HCT116 (cell line): ENCODE measurements around the gene PSMC6. TPM values are rescaled to one million over a fixed set of nuclear protein-coding genes. Genes with fewer than 3 reads are reported as not detected.

ENCODE experiments used
- ATAC-seq: fragments of 200-7000 bp; cut with Tn5 transposase; 2 replicates; pipeline ENCODE4 v1.9.1; 2020; ENCODE audit warnings: mild to moderate bottlenecking, moderate library complexity
- BruUV-seq: library from RNA; stranded (reverse); fragments of 400-500 nt; replicated peaks from 2 replicates; lab custom pipeline; 2021; lab: Mats Ljungman, UMichigan
- CTCF ChIA-PET: fragments of 300-600 bp; sonication (Branson Sonifier 250); formaldehyde crosslinking; loops from one replicate; lab custom pipeline; 2021; ENCODE audit warnings: antibody characterized with exemption; lab: Charles Lee
- POLR2A ChIA-PET: fragments of 300-600, 350-600 bp; sonication (Branson Sonifier 250); formaldehyde crosslinking; loops from one replicate; lab custom pipeline; 2021; ENCODE audit warnings: antibody characterized with exemption; lab: Charles Lee
- RAD21 ChIA-PET, 2 experiments: fragments of 300-600 bp; sonication (Branson Sonifier 250); formaldehyde crosslinking; loops; one replicate each; lab custom pipeline; 2023; ENCODE audit warnings: low total read pairs in 2 of 2; ENCODE audit not compliant: uncharacterized antibody in 2 of 2, unreplicated experiment in 2 of 2, low non-redundant PET in 1 of 2; lab: Charles Lee
- DNase-seq: peaks from one replicate; pipeline ENCODE4 v3.0.0-alpha.2; 2010; ENCODE audit warnings: low read depth, low spot score
- H2AFZ ChIP-seq: fragments of 200-600 bp; shearing (Covaris generic), sonication (generic); 2 replicates; pipeline ENCODE4 v1.6.1; 2017; ENCODE audit warnings: low read depth, mixed run types, mixed read lengths, antibody characterized with exemption, low read length; ENCODE audit not compliant: poor library complexity, severe bottlenecking
- H3K27ac ChIP-seq: 2 replicates; pipeline ENCODE4 v1.5.1; 2012; ENCODE audit warnings: low read depth, low read length
- H3K27me3 ChIP-seq: fragments of 200-600 bp; sonication (generic); 2 replicates; pipeline ENCODE4 v1.6.1; 2016; ENCODE audit warnings: mixed run types, low read length, mixed read lengths; ENCODE audit not compliant: insufficient read depth
- H3K36me3 ChIP-seq, 2 experiments: fragments of 200-500 bp in 1 of 2; fragments of 200-600 bp in 1 of 2; sonication (Bioruptor generic) in 1 of 2; sonication (generic) in 1 of 2; 2 replicates each; pipeline versions ENCODE4 v1.5.1 to v1.6.1; 2014 to 2016; ENCODE audit warnings: low read length in 2 of 2, inconsistent platforms in 1 of 2, mixed read lengths in 1 of 2, mixed run types in 1 of 2; ENCODE audit not compliant: insufficient read depth in 2 of 2, control insufficient read depth in 1 of 2
- H3K4me1 ChIP-seq, 2 experiments: fragments of 200-600 bp in 1 of 2; sonication (generic) in 1 of 2; 2 replicates each; pipeline versions ENCODE4 v1.5.1 to v1.6.1; 2012 to 2017; ENCODE audit warnings: low read length in 2 of 2, inconsistent platforms in 1 of 2, mild to moderate bottlenecking in 1 of 2, mixed read lengths in 1 of 2, mixed run types in 1 of 2, moderate library complexity in 1 of 2; ENCODE audit not compliant: insufficient read depth in 2 of 2, control insufficient read depth in 1 of 2
- H3K4me2 ChIP-seq: fragments of 200-600 bp; sonication (generic); 2 replicates; pipeline ENCODE4 v1.6.1; 2017; ENCODE audit warnings: mixed run types, low read length, mixed read lengths
- H3K4me3 ChIP-seq, 2 experiments: fragments of 200-600 bp in 1 of 2; sonication (generic) in 1 of 2; replicated peaks in 1 of 2; 2 replicates each; pipeline ENCODE4 v1.5.1; 2011 to 2016; ENCODE audit warnings: low read length in 2 of 2, control low read depth in 1 of 2, low read depth in 1 of 2, mild to moderate bottlenecking in 1 of 2, mixed read lengths in 1 of 2, mixed run types in 1 of 2
- H3K79me2 ChIP-seq: fragments of 200-600 bp; sonication (generic); 2 replicates; pipeline ENCODE4 v1.6.1; 2017; ENCODE audit warnings: mild to moderate bottlenecking, mixed run types, low read length, moderate library complexity, mixed read lengths; ENCODE audit not compliant: insufficient read depth
- H3K9ac ChIP-seq: fragments of 200-600 bp; sonication (generic); 2 replicates; pipeline ENCODE4 v1.6.1; 2016; ENCODE audit warnings: low read length, mixed read lengths
- H3K9me2 ChIP-seq: fragments of 200-600 bp; sonication (generic), shearing (Covaris generic); 2 replicates; pipeline ENCODE4 v1.6.1; 2017; ENCODE audit warnings: mixed run types, mild to moderate bottlenecking, moderate library complexity; ENCODE audit not compliant: insufficient read depth
- H3K9me3 ChIP-seq, 2 experiments: fragments of 200-500 bp in 1 of 2; fragments of 200-600 bp in 1 of 2; sonication (Bioruptor generic) in 1 of 2; sonication (generic) in 1 of 2; 2 replicates each; pipeline ENCODE4 v1.6.1; 2014 to 2017; ENCODE audit warnings: low read length in 2 of 2, mixed read lengths in 2 of 2, inconsistent platforms in 1 of 2, low read depth in 1 of 2, mild to moderate bottlenecking in 1 of 2, mixed run types in 1 of 2, moderate library complexity in 1 of 2; ENCODE audit not compliant: control insufficient read depth in 1 of 2, insufficient read depth in 1 of 2
- H4K20me1 ChIP-seq: fragments of 200-600 bp; sonication (generic), shearing (Covaris generic); 2 replicates; pipeline ENCODE4 v1.6.1; 2017; ENCODE audit warnings: mixed run types, mild to moderate bottlenecking, moderate library complexity; ENCODE audit not compliant: insufficient read depth
- EZH2 ChIP-seq: fragments of 200-600 bp; sonication (generic); IDR thresholded peaks from 2 replicates; pipeline ENCODE4 v1.6.1; 2017; ENCODE audit warnings: antibody characterized with exemption, mixed run types
- POLR2AphosphoS5 ChIP-seq: IDR thresholded peaks from 2 replicates; pipeline ENCODE4 v1.6.1; 2011; ENCODE audit warnings: mild to moderate bottlenecking, low read depth, low read length, moderate library complexity
- ZBTB33 ChIP-seq: IDR thresholded peaks from 2 replicates; pipeline ENCODE4 v1.6.1; 2011; ENCODE audit warnings: mild to moderate bottlenecking, low read length, moderate library complexity; ENCODE audit not compliant: insufficient replicate concordance; ENCODE audit errors: extremely low read depth
- intact Hi-C: fragments of 100-400 bp; cut with micrococcal nuclease; formaldehyde crosslinking; loops from 2 replicates; pipeline ENCODE4 v1.10.0; 2022
- total RNA-seq: library from RNA; stranded (reverse); gene quantifications from one replicate; pipeline ENCODE4 v1.2.1, GENCODE V29; 2021; ENCODE audit not compliant: unreplicated experiment
- TF ChIP-seq, protein P1 (sequence below): IDR thresholded peaks from 2 replicates; pipeline ENCODE4 v1.6.1; 2012; ENCODE audit warnings: low read depth

PSMC6 gene
- total RNA-seq, 1 experiment from 2014 or later: 71.7 TPM

DNA sequence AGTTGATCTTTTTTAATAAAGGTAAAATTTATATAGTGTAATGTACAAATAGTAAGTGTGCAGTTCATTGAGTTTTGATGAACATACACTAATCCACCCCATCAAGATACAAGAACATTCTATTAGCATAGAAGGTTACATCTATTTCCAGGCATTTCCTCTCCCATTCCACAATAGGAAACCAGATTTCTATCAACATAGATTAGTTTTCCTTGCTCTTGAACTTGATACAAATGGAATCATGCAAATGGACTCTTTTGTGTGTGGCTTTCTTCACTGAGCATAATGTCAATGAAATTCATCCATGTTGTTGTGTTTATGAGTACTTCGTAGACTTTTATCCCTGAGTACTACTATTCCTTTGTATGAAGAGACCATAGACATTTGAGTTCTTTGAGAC, 33.8 kb downstream of the PSMC6 start:
- no peak overlapping the region for H3K9ac ChIP-seq
- no peak for DNase-seq
- no peak overlapping the region for H2AFZ ChIP-seq
- H3K4me1 ChIP-seq: peaks cover 0 to 6% of the 10 kb centered on the region in 2 experiments; a peak in 1 of 4 replicates
- ChIA-PET POLR2A (no interaction called here), RAD21 (no interaction called here), CTCF (no interaction called here)
- no peaks in the 10 kb centered on the region for H3K27me3 ChIP-seq
- no peak overlapping the region for H3K4me2 ChIP-seq
- intact Hi-C loops: no loop called here
- H3K9me2 ChIP-seq: no peaks in the 10 kb centered on the region
- H3K27ac ChIP-seq: no peak overlapping the region
- BruUV-seq: no TSS peak
- ATAC-seq: no peak
- no peaks in the 10 kb centered on the region for H3K9me3 ChIP-seq
- H3K79me2 ChIP-seq: peaks cover 41% of the 10 kb centered on the region
- no peak overlapping the region for H3K4me3 ChIP-seq
- H3K36me3 ChIP-seq: no peaks in the 10 kb centered on the region
- TF ChIP-seq, protein P1, sequence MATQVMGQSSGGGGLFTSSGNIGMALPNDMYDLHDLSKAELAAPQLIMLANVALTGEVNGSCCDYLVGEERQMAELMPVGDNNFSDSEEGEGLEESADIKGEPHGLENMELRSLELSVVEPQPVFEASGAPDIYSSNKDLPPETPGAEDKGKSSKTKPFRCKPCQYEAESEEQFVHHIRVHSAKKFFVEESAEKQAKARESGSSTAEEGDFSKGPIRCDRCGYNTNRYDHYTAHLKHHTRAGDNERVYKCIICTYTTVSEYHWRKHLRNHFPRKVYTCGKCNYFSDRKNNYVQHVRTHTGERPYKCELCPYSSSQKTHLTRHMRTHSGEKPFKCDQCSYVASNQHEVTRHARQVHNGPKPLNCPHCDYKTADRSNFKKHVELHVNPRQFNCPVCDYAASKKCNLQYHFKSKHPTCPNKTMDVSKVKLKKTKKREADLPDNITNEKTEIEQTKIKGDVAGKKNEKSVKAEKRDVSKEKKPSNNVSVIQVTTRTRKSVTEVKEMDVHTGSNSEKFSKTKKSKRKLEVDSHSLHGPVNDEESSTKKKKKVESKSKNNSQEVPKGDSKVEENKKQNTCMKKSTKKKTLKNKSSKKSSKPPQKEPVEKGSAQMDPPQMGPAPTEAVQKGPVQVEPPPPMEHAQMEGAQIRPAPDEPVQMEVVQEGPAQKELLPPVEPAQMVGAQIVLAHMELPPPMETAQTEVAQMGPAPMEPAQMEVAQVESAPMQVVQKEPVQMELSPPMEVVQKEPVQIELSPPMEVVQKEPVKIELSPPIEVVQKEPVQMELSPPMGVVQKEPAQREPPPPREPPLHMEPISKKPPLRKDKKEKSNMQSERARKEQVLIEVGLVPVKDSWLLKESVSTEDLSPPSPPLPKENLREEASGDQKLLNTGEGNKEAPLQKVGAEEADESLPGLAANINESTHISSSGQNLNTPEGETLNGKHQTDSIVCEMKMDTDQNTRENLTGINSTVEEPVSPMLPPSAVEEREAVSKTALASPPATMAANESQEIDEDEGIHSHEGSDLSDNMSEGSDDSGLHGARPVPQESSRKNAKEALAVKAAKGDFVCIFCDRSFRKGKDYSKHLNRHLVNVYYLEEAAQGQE: no peak
- H4K20me1 ChIP-seq: no peaks in the 10 kb centered on the region

- H3K4me1 ChIP-seq: peaks cover 0 to 6% of the 10 kb centered on the region in 2 experiments; a peak in 1 of 4 replicates
- H3K9ac ChIP-seq: no peak overlapping the region
- CTCF ChIA-PET: interaction anchor here (1.2 kb wide), 1 partner anchor 12 kb away, joined by 4 read pairs; the partner anchor contains the start of gene STYX
These were observed 34.9 kb downstream of the PSMC6 start for GRCh38 chr14:52741865-52742264.

More at GRCh38 chr14:52741865-52742264, 34.9 kb downstream of the PSMC6 start:
- no peak overlapping the region for H3K4me2 ChIP-seq
- no peak overlapping the region for H3K27ac ChIP-seq
- peaks cover 34% of the 10 kb centered on the region for H3K79me2 ChIP-seq
- RAD21 ChIA-PET: no interaction called here
- no peak for ATAC-seq
- BruUV-seq: no TSS peak
- DNase-seq: no peak
- intact Hi-C loops: no loop called here
- H3K27me3 ChIP-seq: no peaks in the 10 kb centered on the region
- H3K9me2 ChIP-seq: no peaks in the 10 kb centered on the region
- no peaks in the 10 kb centered on the region; a peak in 1 of 4 replicates for H3K36me3 ChIP-seq
- H4K20me1 ChIP-seq: no peaks in the 10 kb centered on the region
- H3K4me3 ChIP-seq: no peak overlapping the region
- H2AFZ ChIP-seq: no peak overlapping the region
- TF ChIP-seq POLR2AphosphoS5 (no peak), EZH2 (no peak), ZBTB33 (no peak)
- POLR2A ChIA-PET: no interaction called here
- H3K9me3 ChIP-seq: no peaks in the 10 kb centered on the region
